T follicular helper cell (primary cell): ENCODE measurements around the gene TCF4.

ENCODE experiments used
- DNase-seq: peaks from one replicate; pipeline ENCODE4 v3.0.0-alpha.2; 2020; ENCODE audit warnings: low read depth

TCF4 gene

GRCh38 chr18:55234366-55235093, 353.5 kb downstream of the TCF4 start:
- DNase-seq, result no peak

- DNase-seq, result no peak
Measured at GRCh38 chr18:55233857-55234256, 354.1 kb downstream of the TCF4 start.

- DNase-seq, result no peak
Measured at GRCh38 chr18:55232506-55232905, 355.5 kb downstream of the TCF4 start.

- no peak for DNase-seq
Measured at GRCh38 chr18:55229682-55230081, 358.3 kb downstream of the TCF4 start.

GRCh38 chr18:55228707-55229106, 359.3 kb downstream of the TCF4 start:
- no peak for DNase-seq

- DNase-seq, result no peak
Measured at GRCh38 chr18:55228191-55228590, 359.8 kb downstream of the TCF4 start.

- no peak for DNase-seq
Measured at GRCh38 chr18:55227771-55228170, 360.2 kb downstream of the TCF4 start.

- DNase-seq, result no peak
Measured at GRCh38 chr18:55226044-55226443, 361.9 kb downstream of the TCF4 start.

GRCh38 chr18:55224086-55224625, 363.8 kb downstream of the TCF4 start:
- no peak for DNase-seq

- no peak for DNase-seq
Measured at GRCh38 chr18:55221622-55222021, 366.4 kb downstream of the TCF4 start.

GRCh38 chr18:55220523-55220922, 367.5 kb downstream of the TCF4 start:
- DNase-seq, result no peak

GRCh38 chr18:55219823-55220222, 368.2 kb downstream of the TCF4 start:
- no peak for DNase-seq

GRCh38 chr18:55219059-55219458, 368.9 kb downstream of the TCF4 start:
- DNase-seq, result no peak

GRCh38 chr18:55214969-55215368, 373.0 kb downstream of the TCF4 start:
- no peak for DNase-seq

GRCh38 chr18:55214534-55214933, 373.5 kb downstream of the TCF4 start:
- no peak for DNase-seq

- DNase-seq, result no peak
Measured at GRCh38 chr18:55213586-55213985, 374.4 kb downstream of the TCF4 start.

- no peak for DNase-seq
Measured at GRCh38 chr18:55206927-55207326, 381.1 kb downstream of the TCF4 start.

GRCh38 chr18:55202232-55202917, 385.6 kb downstream of the TCF4 start:
- DNase-seq, result no peak

- DNase-seq, result no peak
Measured at GRCh38 chr18:55199291-55199963, 388.6 kb downstream of the TCF4 start.

- no peak for DNase-seq
Measured at GRCh38 chr18:55195863-55196262, 392.1 kb downstream of the TCF4 start.

- no peak for DNase-seq
Measured at GRCh38 chr18:55189972-55190371, 398.0 kb downstream of the TCF4 start.

- DNase-seq, result no peak
Measured at GRCh38 chr18:55186588-55186987, 401.4 kb downstream of the TCF4 start.

- no peak for DNase-seq
Measured at GRCh38 chr18:55185391-55185790, 402.6 kb downstream of the TCF4 start.
